ENCODE measurements around the gene SH3D19. TPM values are rescaled to one million over a fixed set of nuclear protein-coding genes. Genes with fewer than 3 reads are reported as not detected.

SH3D19 gene
- total and polyA plus RNA-seq, 2 of the 4 experiments (the other 2 are of a cell fraction), result 14.4 to 27.2 TPM

DNA sequence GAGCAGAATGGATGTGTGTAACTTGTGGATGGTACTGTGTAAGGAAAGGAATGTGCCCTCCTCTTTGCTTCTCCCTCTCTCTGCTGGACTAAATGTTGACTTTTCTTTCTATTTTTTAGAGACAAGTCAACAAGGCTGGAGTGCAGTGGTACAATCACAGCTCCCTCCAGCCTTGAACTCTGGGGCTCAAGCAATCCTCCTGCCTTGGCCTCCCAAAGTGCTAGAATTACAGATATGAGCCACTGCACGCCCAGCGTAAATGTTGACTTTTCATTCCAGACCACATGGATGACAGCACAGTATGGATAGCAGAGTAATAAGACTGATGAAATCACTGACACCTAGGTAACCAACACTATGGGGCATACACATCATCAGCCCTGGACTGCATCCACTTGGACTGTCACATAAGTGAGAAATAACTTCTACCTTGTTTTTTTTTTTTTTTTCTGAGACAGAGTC, 231.1 kb downstream of the SH3D19 start:
- H3K9me3 ChIP-seq (ENCODE audit: control insufficient read depth, insufficient read depth, low read length), result no peaks in the 10 kb centered on the region
- no peaks in the 10 kb centered on the region for H3K4me1 ChIP-seq (ENCODE audit: control insufficient read depth, insufficient read depth, low read length)
- H3K4me3 ChIP-seq (ENCODE audit: insufficient read depth, low read depth, low read length), result no peak overlapping the region
- H3K4me2 ChIP-seq (ENCODE audit: low read depth, low read length), result no peak overlapping the region
- in situ Hi-C loops (cut with MboI; ENCODE audit: low sequenced_read_pairs) (no loop called here), intact Hi-C loops (cut with micrococcal nuclease) (loop anchor here (10.0 kb wide), 1 partner anchor 1110 kb away; no protein-coding TSS in a partner anchor), dilution Hi-C loops (cut with HindIII; ENCODE audit: low sequenced_read_pairs, unreplicated experiment) (no loop called here)
- H4K20me1 ChIP-seq (ENCODE audit: insufficient read depth, low read length), result no peaks in the 10 kb centered on the region
- no peak overlapping the region for H2BK5ac ChIP-seq (ENCODE audit: low read depth, low read length, poor library complexity, severe bottlenecking)
- H3K23ac ChIP-seq (ENCODE audit: low read depth, low read length), result no peak overlapping the region
- no peak overlapping the region for H4K5ac ChIP-seq (ENCODE audit: low read depth, low read length)
- H4K8ac ChIP-seq (ENCODE audit: low read depth in 2 of 2, low read length in 2 of 2), result no peak overlapping the region
- H3K79me1 ChIP-seq (ENCODE audit: low read depth in 1 of 2, low read length in 2 of 2), result no peaks in the 10 kb centered on the region
- no TSS peak for BruUV-seq (replicated peaks)
- H2BK20ac ChIP-seq (ENCODE audit: low read depth, low read length), result no peak overlapping the region
- H3K9ac ChIP-seq (ENCODE audit: low read depth, low read length), result no peak overlapping the region
- ATAC-seq (ENCODE audit: low read depth) (no peak; the same call in 1 of the 2 replicates), DNase-seq (no peak)
- H2AK5ac ChIP-seq (ENCODE audit: low read depth, low read length), result no peak overlapping the region
- H3K4ac ChIP-seq (ENCODE audit: low read depth, low read length), result no peak overlapping the region
- H3K27ac ChIP-seq (ENCODE audit: insufficient read depth, low read length), result no peak overlapping the region
- POLR2A ChIA-PET (ENCODE audit: unreplicated experiment), result no interaction called here
- no CpG with 5 or more reads among the region's 2 CpGs for WGBS, 2 experiments (ENCODE audit: extremely low coverage in 2 of 2, insufficient read length in 1 of 2)
- no peak overlapping the region for H3K18ac ChIP-seq (ENCODE audit: low read depth, low read length)
- H3K36me3 ChIP-seq (ENCODE audit: control insufficient read depth, insufficient read depth, low read length), result no peaks in the 10 kb centered on the region
- H2BK120ac ChIP-seq (ENCODE audit: low read depth, low read length), result no peak overlapping the region
- H3K9me1 ChIP-seq (ENCODE audit: insufficient read depth, low read length), result no peaks in the 10 kb centered on the region
- H2AFZ ChIP-seq (replicated peaks; ENCODE audit: low read length, poor library complexity), result no peak overlapping the region
- H2BK15ac ChIP-seq (ENCODE audit: low read depth, low read length), result no peak overlapping the region
- H4K91ac ChIP-seq (ENCODE audit: insufficient read depth, low read depth, low read length), result no peak overlapping the region
- TF ChIP-seq SMC3 (IDR thresholded peaks at IDR 0.05; ENCODE audit: low read depth, low read length) (no peak), BHLHE40 (IDR thresholded peaks at IDR 0.05; ENCODE audit: low read depth, low read length) (no peak), FOS (IDR thresholded peaks at IDR 0.05; ENCODE audit: low read depth, low read length) (no peak), CEBPB (IDR thresholded peaks at IDR 0.05; ENCODE audit: low read depth, low read length) (no peak), RFX5 (IDR thresholded peaks at IDR 0.05; ENCODE audit: low read depth, low read length) (no peak), RCOR1 (IDR thresholded peaks at IDR 0.05; ENCODE audit: insufficient replicate concordance, low read length) (no peak), MAZ (IDR thresholded peaks at IDR 0.05; ENCODE audit: borderline replicate concordance, low read depth, low read length) (no peak)
- TF ChIP-seq, protein P1, sequence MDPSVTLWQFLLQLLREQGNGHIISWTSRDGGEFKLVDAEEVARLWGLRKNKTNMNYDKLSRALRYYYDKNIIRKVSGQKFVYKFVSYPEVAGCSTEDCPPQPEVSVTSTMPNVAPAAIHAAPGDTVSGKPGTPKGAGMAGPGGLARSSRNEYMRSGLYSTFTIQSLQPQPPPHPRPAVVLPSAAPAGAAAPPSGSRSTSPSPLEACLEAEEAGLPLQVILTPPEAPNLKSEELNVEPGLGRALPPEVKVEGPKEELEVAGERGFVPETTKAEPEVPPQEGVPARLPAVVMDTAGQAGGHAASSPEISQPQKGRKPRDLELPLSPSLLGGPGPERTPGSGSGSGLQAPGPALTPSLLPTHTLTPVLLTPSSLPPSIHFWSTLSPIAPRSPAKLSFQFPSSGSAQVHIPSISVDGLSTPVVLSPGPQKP (IDR thresholded peaks at IDR 0.05; ENCODE audit: borderline replicate concordance, low read depth, low read length), result no peak
- TF ChIP-seq, protein P2, sequence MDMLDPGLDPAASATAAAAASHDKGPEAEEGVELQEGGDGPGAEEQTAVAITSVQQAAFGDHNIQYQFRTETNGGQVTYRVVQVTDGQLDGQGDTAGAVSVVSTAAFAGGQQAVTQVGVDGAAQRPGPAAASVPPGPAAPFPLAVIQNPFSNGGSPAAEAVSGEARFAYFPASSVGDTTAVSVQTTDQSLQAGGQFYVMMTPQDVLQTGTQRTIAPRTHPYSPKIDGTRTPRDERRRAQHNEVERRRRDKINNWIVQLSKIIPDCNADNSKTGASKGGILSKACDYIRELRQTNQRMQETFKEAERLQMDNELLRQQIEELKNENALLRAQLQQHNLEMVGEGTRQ (IDR thresholded peaks at IDR 0.05; ENCODE audit: low read depth, low read length), result no peak
- TF ChIP-seq, protein P3, sequence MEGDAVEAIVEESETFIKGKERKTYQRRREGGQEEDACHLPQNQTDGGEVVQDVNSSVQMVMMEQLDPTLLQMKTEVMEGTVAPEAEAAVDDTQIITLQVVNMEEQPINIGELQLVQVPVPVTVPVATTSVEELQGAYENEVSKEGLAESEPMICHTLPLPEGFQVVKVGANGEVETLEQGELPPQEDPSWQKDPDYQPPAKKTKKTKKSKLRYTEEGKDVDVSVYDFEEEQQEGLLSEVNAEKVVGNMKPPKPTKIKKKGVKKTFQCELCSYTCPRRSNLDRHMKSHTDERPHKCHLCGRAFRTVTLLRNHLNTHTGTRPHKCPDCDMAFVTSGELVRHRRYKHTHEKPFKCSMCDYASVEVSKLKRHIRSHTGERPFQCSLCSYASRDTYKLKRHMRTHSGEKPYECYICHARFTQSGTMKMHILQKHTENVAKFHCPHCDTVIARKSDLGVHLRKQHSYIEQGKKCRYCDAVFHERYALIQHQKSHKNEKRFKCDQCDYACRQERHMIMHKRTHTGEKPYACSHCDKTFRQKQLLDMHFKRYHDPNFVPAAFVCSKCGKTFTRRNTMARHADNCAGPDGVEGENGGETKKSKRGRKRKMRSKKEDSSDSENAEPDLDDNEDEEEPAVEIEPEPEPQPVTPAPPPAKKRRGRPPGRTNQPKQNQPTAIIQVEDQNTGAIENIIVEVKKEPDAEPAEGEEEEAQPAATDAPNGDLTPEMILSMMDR (conservative IDR thresholded peaks at IDR 0.05; ENCODE audit: low read depth, low read length), result no peak
- H2AK9ac ChIP-seq (replicated peaks; ENCODE audit: low read depth, low read length, poor library complexity), result no peak overlapping the region
- no peak overlapping the region for H3K14ac ChIP-seq (replicated peaks; ENCODE audit: low read depth, low read length)
- CTCF ChIA-PET, result no interaction called here
- H3K27me3 ChIP-seq (ENCODE audit: control insufficient read depth, insufficient read depth, low read length), result no peaks in the 10 kb centered on the region
- H3K56ac ChIP-seq (ENCODE audit: extremely low read depth, insufficient read depth, low read length), result no peak overlapping the region
